Measurements from ENCODE around the gene NR6A1. TPM values are rescaled to one million over a fixed set of nuclear protein-coding genes. Genes with fewer than 3 reads are reported as not detected.
"Not testable (repeated sequence)": the region's sequence is repeated elsewhere in the genome, so short reads cannot be mapped to it uniquely, and the experiment has no call there.

NR6A1 gene
- total RNA-seq, 6 donors from 2014 or later: 4.2 to 34.6 (median 8.2) TPM

DNA sequence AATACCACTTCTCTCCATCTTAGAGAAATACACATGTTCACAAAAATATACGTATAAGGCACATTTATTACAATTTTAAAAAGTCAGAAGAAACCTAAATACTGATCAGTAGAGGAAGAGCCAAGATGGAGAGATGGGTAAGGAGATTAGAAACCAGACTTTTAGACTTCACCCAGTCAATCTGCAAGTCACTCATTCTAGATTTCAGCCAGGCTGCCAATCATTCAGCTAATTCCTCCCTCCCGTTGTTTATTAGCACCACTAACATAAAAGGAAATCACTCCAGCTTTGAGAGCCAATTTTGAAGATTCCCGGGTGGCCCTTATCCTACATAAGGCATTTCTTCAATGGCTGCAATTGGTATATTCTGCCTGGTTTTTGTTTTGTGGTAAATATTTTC, 154.2 kb downstream of the NR6A1 start:
- Histone ChIP-seq H3K27me3 (no peaks in the 10 kb centered on the region), H3K4me3 (no peak overlapping the region), H3K27ac (no peak overlapping the region), H3K4me1 (no peaks in the 10 kb centered on the region), H3K36me3 (no peaks in the 10 kb centered on the region), H3K9me3 (no peaks in the 10 kb centered on the region)
- WGBS, 2 donors: 52 to 80% methylated on average over 3 of the region's 3 CpGs
- TF ChIP-seq EP300 (IDR thresholded peaks at IDR 0.05): no peak
- TF ChIP-seq, protein P1, sequence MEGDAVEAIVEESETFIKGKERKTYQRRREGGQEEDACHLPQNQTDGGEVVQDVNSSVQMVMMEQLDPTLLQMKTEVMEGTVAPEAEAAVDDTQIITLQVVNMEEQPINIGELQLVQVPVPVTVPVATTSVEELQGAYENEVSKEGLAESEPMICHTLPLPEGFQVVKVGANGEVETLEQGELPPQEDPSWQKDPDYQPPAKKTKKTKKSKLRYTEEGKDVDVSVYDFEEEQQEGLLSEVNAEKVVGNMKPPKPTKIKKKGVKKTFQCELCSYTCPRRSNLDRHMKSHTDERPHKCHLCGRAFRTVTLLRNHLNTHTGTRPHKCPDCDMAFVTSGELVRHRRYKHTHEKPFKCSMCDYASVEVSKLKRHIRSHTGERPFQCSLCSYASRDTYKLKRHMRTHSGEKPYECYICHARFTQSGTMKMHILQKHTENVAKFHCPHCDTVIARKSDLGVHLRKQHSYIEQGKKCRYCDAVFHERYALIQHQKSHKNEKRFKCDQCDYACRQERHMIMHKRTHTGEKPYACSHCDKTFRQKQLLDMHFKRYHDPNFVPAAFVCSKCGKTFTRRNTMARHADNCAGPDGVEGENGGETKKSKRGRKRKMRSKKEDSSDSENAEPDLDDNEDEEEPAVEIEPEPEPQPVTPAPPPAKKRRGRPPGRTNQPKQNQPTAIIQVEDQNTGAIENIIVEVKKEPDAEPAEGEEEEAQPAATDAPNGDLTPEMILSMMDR (IDR thresholded peaks at IDR 0.05): no peak
- no peak for TF ChIP-seq POLR2AphosphoS5 (IDR thresholded peaks at IDR 0.05)
- TF ChIP-seq POLR2A (IDR thresholded peaks at IDR 0.05): no peak
- ATAC-seq (ENCODE audit: low FRiP score in 2 of 2) (no peak), DNase-seq (no peak)

DNA sequence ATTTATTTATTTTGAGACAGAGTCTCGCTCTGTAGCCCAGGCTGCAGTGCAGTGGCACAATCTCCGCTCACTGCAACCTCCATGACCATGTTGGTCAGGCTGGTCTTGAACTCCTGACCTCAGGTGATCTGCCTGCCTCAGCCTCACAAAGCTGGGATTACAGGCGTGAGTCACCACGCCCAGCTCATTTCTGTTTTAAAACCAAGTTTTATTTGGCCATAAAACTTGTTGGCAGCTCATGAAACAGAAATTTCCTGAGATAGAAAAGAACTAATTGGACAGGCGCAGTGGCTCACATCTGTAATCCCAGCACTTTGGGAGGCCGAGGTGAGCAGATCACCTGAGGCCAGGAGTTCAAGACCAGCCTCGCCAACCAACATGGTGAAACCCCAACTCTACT, 155.3 kb downstream of the NR6A1 start:
- not testable (repeated sequence) for H3K36me3 ChIP-seq; H3K4me1 ChIP-seq; DNase-seq; H3K9me3 ChIP-seq; H3K27me3 ChIP-seq; H3K4me3 ChIP-seq; H3K27ac ChIP-seq; ATAC-seq (ENCODE audit: low FRiP score in 2 of 2)
- WGBS, 2 donors: 91 to 94% methylated on average over 6 to 7 of the region's 7 CpGs

DNA sequence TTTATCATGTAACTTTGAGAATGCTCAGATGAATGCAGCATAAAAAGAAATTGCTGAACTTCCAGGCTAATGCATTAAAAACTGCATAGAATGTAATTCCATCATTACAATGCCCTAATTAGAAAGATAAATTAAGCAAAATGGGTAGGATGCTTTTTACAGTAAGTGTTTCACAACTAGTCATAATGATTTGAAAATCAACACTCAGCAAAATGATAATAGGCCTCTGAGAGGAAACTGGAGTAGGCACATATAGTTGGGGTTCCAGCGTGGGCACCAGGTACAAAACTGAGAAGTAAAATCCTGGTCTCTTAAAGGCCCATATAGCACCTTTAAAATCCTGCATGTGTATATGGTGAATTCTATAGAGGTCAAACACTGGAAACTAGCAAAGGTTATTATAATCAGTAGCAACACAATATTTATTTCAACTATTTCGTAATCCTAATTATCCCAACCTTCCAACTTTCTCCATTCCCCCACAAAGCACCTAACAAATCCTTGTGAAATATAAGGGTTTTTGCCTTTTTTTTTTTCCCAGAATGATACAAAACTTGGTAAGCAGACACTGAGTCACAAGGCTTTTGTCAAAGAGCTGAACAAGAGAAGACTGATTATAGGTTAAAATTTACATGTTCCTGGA, 155.9 kb downstream of the NR6A1 start:
- no peak for ATAC-seq (ENCODE audit: low FRiP score in 2 of 2)
- WGBS, 2 donors: 68 to 75% methylated on average over 2 of the region's 2 CpGs

DNA sequence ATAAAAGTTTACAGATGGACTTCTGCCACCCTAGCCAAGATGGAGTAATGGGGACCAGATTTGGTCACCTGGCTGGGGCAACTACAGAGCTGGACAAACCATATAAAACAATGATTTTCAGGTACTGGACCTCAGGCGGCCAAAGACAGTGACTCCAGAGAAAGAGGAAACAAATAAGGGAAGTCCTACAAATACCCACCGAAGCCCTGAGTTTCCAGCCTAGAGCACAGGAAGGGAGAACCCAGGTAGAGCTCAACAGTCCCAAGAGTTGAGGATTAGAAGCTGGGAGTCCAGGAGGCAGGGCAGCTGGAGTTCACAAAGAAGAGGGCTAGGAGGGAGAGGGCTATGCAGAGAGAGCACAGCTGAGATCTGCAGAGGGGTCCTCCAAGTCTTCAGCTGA, 157.3 kb downstream of the NR6A1 start:
- no peak overlapping the region for H3K4me3 ChIP-seq
- ATAC-seq (ENCODE audit: low FRiP score in 2 of 2): no peak
- no peaks in the 10 kb centered on the region for H3K9me3 ChIP-seq
- no peak for DNase-seq
- H3K4me1 ChIP-seq: no peaks in the 10 kb centered on the region
- no peaks in the 10 kb centered on the region for H3K27me3 ChIP-seq
- 45 to 46% methylated on average over 2 of the region's 2 CpGs for WGBS, 2 donors
- H3K36me3 ChIP-seq: no peaks in the 10 kb centered on the region
- TF ChIP-seq, protein P1 (IDR thresholded peaks at IDR 0.05): no peak
- TF ChIP-seq EP300 (IDR thresholded peaks at IDR 0.05) (no peak), POLR2A (IDR thresholded peaks at IDR 0.05) (no peak)
- H3K27ac ChIP-seq: no peak overlapping the region

More for the DNA sequence above, 155.9 kb downstream of the NR6A1 start:
- DNase-seq: no peak
- Histone ChIP-seq H3K4me1 (no peaks in the 10 kb centered on the region), H3K36me3 (no peaks in the 10 kb centered on the region), H3K27ac (no peak overlapping the region), H3K4me3 (no peak overlapping the region), H3K9me3 (no peaks in the 10 kb centered on the region), H3K27me3 (no peaks in the 10 kb centered on the region)
- TF ChIP-seq POLR2A (IDR thresholded peaks at IDR 0.05) (no peak), EP300 (IDR thresholded peaks at IDR 0.05) (no peak), POLR2AphosphoS5 (IDR thresholded peaks at IDR 0.05) (no peak)
- TF ChIP-seq, protein P1 (IDR thresholded peaks at IDR 0.05): no peak

DNA sequence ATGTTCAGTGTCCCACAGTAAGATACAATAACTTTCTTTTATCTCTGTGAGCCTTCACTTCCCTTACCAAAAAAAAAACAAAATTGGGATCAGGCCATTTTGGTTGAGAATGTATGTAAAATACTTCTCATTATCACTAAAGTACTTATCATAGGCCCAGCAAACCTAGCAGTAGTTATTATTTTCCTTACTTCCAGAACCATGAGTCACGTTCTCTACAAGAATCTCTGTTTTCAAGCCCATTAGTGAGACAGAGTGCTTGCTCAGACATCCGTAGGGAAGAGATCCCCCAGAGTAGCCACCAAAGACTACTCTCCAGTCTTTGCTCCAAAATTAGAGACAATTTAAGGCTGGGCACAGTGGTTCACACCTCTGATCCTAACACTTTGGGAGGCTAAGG, 160.0 kb downstream of the NR6A1 start:
- Histone ChIP-seq H3K36me3 (no peaks in the 10 kb centered on the region), H3K4me1 (no peaks in the 10 kb centered on the region), H3K27me3 (no peaks in the 10 kb centered on the region), H3K27ac (no peak overlapping the region), H3K9me3 (no peaks in the 10 kb centered on the region), H3K4me3 (no peak overlapping the region)
- ATAC-seq (ENCODE audit: low FRiP score in 2 of 2): no peak
- TF ChIP-seq EP300 (IDR thresholded peaks at IDR 0.05) (no peak), POLR2A (IDR thresholded peaks at IDR 0.05) (no peak), POLR2AphosphoS5 (IDR thresholded peaks at IDR 0.05) (no peak)
- TF ChIP-seq, protein P1 (IDR thresholded peaks at IDR 0.05): no peak
- 96 to 97% methylated on average over 2 of the region's 2 CpGs for WGBS, 2 donors
- no peak for DNase-seq
